Uterus (tissue), 4 donors: ENCODE data around the gene PLCL1. TPM values are rescaled to one million over a fixed set of nuclear protein-coding genes. Genes with fewer than 3 reads are reported as not detected.

Experiments used
- DNase-seq, 2 donors: peaks; one replicate each; pipeline ENCODE4 v3.0.0-alpha.2; 2019 to 2020
- H3K27ac ChIP-seq, 2 donors: fragments of 200-600 bp; sonication (generic); 1 replicate in 1 of 2; 2 replicates in 1 of 2; pipeline ENCODE4 v1.5.1; 2016 to 2018
- H3K27me3 ChIP-seq, 2 donors: fragments of 200-600 bp; sonication (generic); one replicate each; pipeline ENCODE4 v1.5.1; 2018 to 2019; ENCODE audit warnings: control low read depth in 1 of 2
- H3K36me3 ChIP-seq, 2 donors: fragments of 200-600 bp; sonication (generic); one replicate each; pipeline ENCODE4 v1.5.1; 2019; ENCODE audit warnings: control low read depth in 1 of 2
- H3K4me1 ChIP-seq, 2 donors: fragments of 200-600 bp; sonication (generic); one replicate each; pipeline ENCODE4 v1.5.1; 2018 to 2019; ENCODE audit warnings: control low read depth in 1 of 2
- H3K4me3 ChIP-seq, 2 donors: fragments of 200-600 bp; sonication (generic); 1 replicate in 1 of 2; 2 replicates in 1 of 2; pipeline ENCODE4 v1.5.1; 2018 to 2019; ENCODE audit warnings: mild to moderate bottlenecking in 1 of 2
- H3K9me3 ChIP-seq, 2 donors: fragments of 200-600 bp; sonication (generic); one replicate each; pipeline ENCODE4 v1.5.1; 2019; ENCODE audit warnings: control low read depth in 1 of 2
- CTCF ChIP-seq, 4 experiments: fragments of 200-600 bp in 2 of 4; fragments of 450-650 bp in 2 of 4; sonication (generic) in 2 of 4; IDR thresholded peaks; one replicate each; pipeline ENCODE4 v1.5.1; 2016 to 2019; ENCODE audit warnings: antibody characterized with exemption in 4 of 4, mild to moderate bottlenecking in 2 of 4, moderate library complexity in 1 of 4
- POLR2A ChIP-seq, 2 donors: fragments of 450-650 bp; IDR thresholded peaks; one replicate each; pipeline ENCODE4 v1.6.1; 2016; ENCODE audit warnings: antibody characterized with exemption in 2 of 2, mild to moderate bottlenecking in 1 of 2, moderate library complexity in 1 of 2
- intact Hi-C: fragments of 100-400 bp; cut with DNase I; formaldehyde crosslinking; loops from one replicate; pipeline ENCODE4 v1.15.1; 2023; ENCODE audit warnings: low total_unique reads
- total RNA-seq, 4 donors: library from RNA; depleted of rRNA in 3 of 4; stranded (reverse); fragments of >200 nt in 3 of 4; gene quantifications; one replicate each; pipeline versions ENCODE4 v1.1.0 to v1.2.4, GENCODE V29; 2014 to 2023
- donor health status: DM: yes; HTN: yes; CAD: no.

Gene PLCL1
- total RNA-seq, 4 donors from 2014 or later = 7.3 to 32.5 (median 15.0) TPM

GRCh38 chr2:197927994-197928393 is 123.6 kb downstream of the PLCL1 start:
- H3K36me3 ChIP-seq = no peaks in the 10 kb centered on the region
- H3K9me3 ChIP-seq = no peaks in the 10 kb centered on the region
- intact Hi-C loops = no loop called here
- TF ChIP-seq POLR2A (IDR thresholded peaks at IDR 0.05) = no peak
- TF ChIP-seq CTCF (IDR thresholded peaks at IDR 0.05) = no peak
- H3K27me3 ChIP-seq = no peaks in the 10 kb centered on the region
- H3K4me3 ChIP-seq = no peak overlapping the region
- no peak overlapping the region for H3K27ac ChIP-seq
- peaks cover 0 to 5% of the 10 kb centered on the region in 2 donors for H3K4me1 ChIP-seq
- DNase-seq = no peak

GRCh38 chr2:197929008-197929885 is 124.9 kb downstream of the PLCL1 start:
- peaks cover 0 to 5% of the 10 kb centered on the region in 2 donors for H3K4me1 ChIP-seq
- intact Hi-C loops = no loop called here
- no peaks in the 10 kb centered on the region for H3K36me3 ChIP-seq

GRCh38 chr2:197929886-197930227 is 125.5 kb downstream of the PLCL1 start:
- intact Hi-C loops = no loop called here
- Histone ChIP-seq H3K4me1 (peaks cover 0 to 5% of the 10 kb centered on the region in 2 donors), H3K36me3 (no peaks in the 10 kb centered on the region), H3K27ac (no peak overlapping the region), H3K27me3 (no peaks in the 10 kb centered on the region), H3K9me3 (no peaks in the 10 kb centered on the region), H3K4me3 (no peak overlapping the region)
- TF ChIP-seq POLR2A (IDR thresholded peaks at IDR 0.05) (no peak), CTCF (IDR thresholded peaks at IDR 0.05) (no peak)
- DNase-seq = no peak

More at GRCh38 chr2:197929008-197929885, 124.9 kb downstream of the PLCL1 start:
- TF ChIP-seq CTCF (IDR thresholded peaks at IDR 0.05) (no peak), POLR2A (IDR thresholded peaks at IDR 0.05) (no peak)
- Histone ChIP-seq H3K27ac (no peak overlapping the region), H3K27me3 (no peaks in the 10 kb centered on the region), H3K9me3 (no peaks in the 10 kb centered on the region), H3K4me3 (no peak overlapping the region)
- no peak for DNase-seq

- H3K4me3 ChIP-seq = no peak overlapping the region
- DNase-seq = no peak
- peaks cover 0 to 5% of the 10 kb centered on the region in 2 donors for H3K4me1 ChIP-seq
- no peak overlapping the region for H3K27ac ChIP-seq
- intact Hi-C loops = no loop called here
- H3K27me3 ChIP-seq = no peaks in the 10 kb centered on the region
- no peaks in the 10 kb centered on the region for H3K9me3 ChIP-seq
- TF ChIP-seq CTCF (IDR thresholded peaks at IDR 0.05) (no peak), POLR2A (IDR thresholded peaks at IDR 0.05) (no peak)
- H3K36me3 ChIP-seq = no peaks in the 10 kb centered on the region
Measured at GRCh38 chr2:197930570-197931278, 126.3 kb downstream of the PLCL1 start.
